H1 (cell line): ENCODE measurements around the gene ATXN2. TPM values are rescaled to one million over a fixed set of nuclear protein-coding genes. Genes with fewer than 3 reads are reported as not detected.

ENCODE experiments used
- ASH2L ChIP-seq: fragments of 200-600, 300-600 bp; sonication (generic); IDR thresholded peaks from one replicate; pipeline ENCODE4 v1.7.1; 2017; ENCODE audit warnings: low read length
- CBX5 ChIP-seq: fragments of 300-800, 300-1000 bp; sonication (generic); IDR thresholded peaks from 2 replicates; pipeline ENCODE4 v1.7.1; 2016; ENCODE audit warnings: antibody characterized with exemption, low read length, low read depth
- CBX8 ChIP-seq: fragments of 300-800, 300-1000 bp; sonication (generic); IDR thresholded peaks from 2 replicates; pipeline ENCODE4 v1.7.1; 2016; ENCODE audit warnings: low read depth, low read length, borderline replicate concordance
- CHD2 ChIP-seq: IDR thresholded peaks from 2 replicates; pipeline ENCODE4 v1.6.1; 2012; ENCODE audit warnings: low read length, improper control_type of control experiment
- CREB1 ChIP-seq: IDR thresholded peaks from 2 replicates; pipeline ENCODE4 v1.6.1; 2012; ENCODE audit warnings: inconsistent platforms
- E2F6 ChIP-seq: IDR thresholded peaks from 2 replicates; pipeline ENCODE4 v1.6.1; 2012; ENCODE audit warnings: inconsistent platforms
- EGR1 ChIP-seq: IDR thresholded peaks from 2 replicates; pipeline ENCODE4 v1.6.1; 2011; ENCODE audit warnings: low read depth, low read length, borderline replicate concordance
- FOSL1 ChIP-seq: IDR thresholded peaks from 2 replicates; pipeline ENCODE4 v1.6.1; 2011; ENCODE audit warnings: mild to moderate bottlenecking, low read depth, low read length, moderate library complexity; ENCODE audit not compliant: insufficient read depth
- HDAC2 ChIP-seq, 2 experiments: fragments of 300-600 bp in 1 of 2; sonication (generic) in 1 of 2; IDR thresholded peaks; 2 replicates each; pipeline ENCODE4 v1.6.1; 2011 to 2012; ENCODE audit warnings: low read depth in 2 of 2, low read length in 2 of 2, mild to moderate bottlenecking in 2 of 2, moderate library complexity in 2 of 2, borderline replicate concordance in 1 of 2, inconsistent platforms in 1 of 2
- JUN ChIP-seq: IDR thresholded peaks from 2 replicates; pipeline ENCODE4 v1.6.1; 2011; ENCODE audit warnings: low read depth, mild to moderate bottlenecking, improper control_type of control experiment, low read length
- POU5F1 ChIP-seq: IDR thresholded peaks from 2 replicates; pipeline ENCODE4 v1.6.1; 2011; ENCODE audit warnings: low read depth, mild to moderate bottlenecking, low read length, moderate library complexity
- RFX5 ChIP-seq: IDR thresholded peaks from 2 replicates; pipeline ENCODE4 v1.6.1; 2011; ENCODE audit warnings: low read depth, low read length, improper control_type of control experiment, borderline replicate concordance
- RNF2 ChIP-seq: fragments of 200-900, 300-1000 bp; sonication (generic); IDR thresholded peaks from 2 replicates; pipeline ENCODE4 v1.7.1; 2016; ENCODE audit warnings: borderline replicate concordance, low read depth, mild to moderate bottlenecking, antibody characterized with exemption, low read length; ENCODE audit not compliant: poor library complexity, severe bottlenecking; ENCODE audit errors: missing control alignments
- RXRA ChIP-seq: IDR thresholded peaks from 2 replicates; pipeline ENCODE4 v1.6.1; 2011; ENCODE audit warnings: low read depth, mild to moderate bottlenecking, low read length, moderate library complexity; ENCODE audit not compliant: insufficient read depth
- SAP30 ChIP-seq: fragments of 300-600 bp; sonication (generic); IDR thresholded peaks from 2 replicates; pipeline ENCODE4 v1.7.1; 2012; ENCODE audit warnings: low read length, moderate library complexity, mild to moderate bottlenecking, inconsistent platforms; ENCODE audit not compliant: insufficient read depth, insufficient replicate concordance
- SRF ChIP-seq: IDR thresholded peaks from 2 replicates; pipeline ENCODE4 v1.6.1; 2011; ENCODE audit warnings: mild to moderate bottlenecking, low read depth, low read length, moderate library complexity
- TCF12 ChIP-seq: IDR thresholded peaks from 2 replicates; pipeline ENCODE4 v1.6.1; 2011; ENCODE audit warnings: low read depth, mild to moderate bottlenecking, low read length
- ZNF274 ChIP-seq: IDR thresholded peaks from 2 replicates; pipeline ENCODE4 v1.7.0; 2012; ENCODE audit warnings: low read length, borderline replicate concordance; ENCODE audit errors: extremely low read depth
- polyA plus RNA-seq, 7 experiments: library from polyadenylated mRNA; depleted of rRNA in 3 of 7; stranded (reverse) in 5 of 7; unstranded in 2 of 7; fragments of >200 nt in 5 of 7; fragments of 200-250 nt in 2 of 7; gene quantifications; 1 replicate in 5 of 7; 2 replicates in 1 of 7; 4 replicates in 1 of 7; pipeline versions ENCODE4 v1.2.1 to v1.2.3, GENCODE V29; 2011 to 2013; ENCODE audit warnings: missing spikeins in 2 of 7, mixed read lengths in 2 of 7
- total RNA-seq: library from RNA; stranded (reverse); fragmentation: NEBNext Ultra II Directional; extraction: Animal tissue kit (Norgen Biotek cat#: 25700); gene quantifications from 2 replicates; pipeline ENCODE4 v1.2.1, GENCODE V29; 2021
- TF ChIP-seq, protein P1 (sequence below), 3 experiments: IDR thresholded peaks; 1 replicate in 2 of 3; 2 replicates in 1 of 3; pipeline versions ENCODE4 v1.5.1 to v1.6.1; 2011; ENCODE audit warnings: low read length in 3 of 3, mild to moderate bottlenecking in 3 of 3, inconsistent platforms in 2 of 3, low read depth in 1 of 3, moderate library complexity in 1 of 3; ENCODE audit not compliant: insufficient read depth in 1 of 3; ENCODE audit errors: control extremely low read depth in 1 of 3
- TF ChIP-seq, protein P2 (sequence below): IDR thresholded peaks from 2 replicates; pipeline ENCODE4 v1.6.1; 2012; ENCODE audit warnings: inconsistent platforms

Gene ATXN2
- total and polyA plus RNA-seq, 2 of the 8 experiments (the other 6 are each of a cell fraction or from before 2014, with no cell fraction given), result 46.6 to 80.7 TPM

GRCh38 chr12:111599453-111600204 lies 514 bp upstream of the ATXN2 start (continued):
- TF ChIP-seq HDAC2 (IDR thresholded peaks at IDR 0.05; ENCODE audit: borderline replicate concordance in 1 of 2, low read depth in 2 of 2, low read length in 2 of 2), result 0 out of 4 replicates have a peak, but pooled peaks of 1 of the 2 experiments have one; percentile 67
- TF ChIP-seq ASH2L, result peak; percentile 92
- TF ChIP-seq SAP30, result no peak
- TF ChIP-seq RFX5, result no peak
- no peak for TF ChIP-seq EGR1
- no peak for TF ChIP-seq CBX5
- TF ChIP-seq CHD2, result peak; percentile 78; the same call in 1 of the 2 replicates
- TF ChIP-seq, protein P1, sequence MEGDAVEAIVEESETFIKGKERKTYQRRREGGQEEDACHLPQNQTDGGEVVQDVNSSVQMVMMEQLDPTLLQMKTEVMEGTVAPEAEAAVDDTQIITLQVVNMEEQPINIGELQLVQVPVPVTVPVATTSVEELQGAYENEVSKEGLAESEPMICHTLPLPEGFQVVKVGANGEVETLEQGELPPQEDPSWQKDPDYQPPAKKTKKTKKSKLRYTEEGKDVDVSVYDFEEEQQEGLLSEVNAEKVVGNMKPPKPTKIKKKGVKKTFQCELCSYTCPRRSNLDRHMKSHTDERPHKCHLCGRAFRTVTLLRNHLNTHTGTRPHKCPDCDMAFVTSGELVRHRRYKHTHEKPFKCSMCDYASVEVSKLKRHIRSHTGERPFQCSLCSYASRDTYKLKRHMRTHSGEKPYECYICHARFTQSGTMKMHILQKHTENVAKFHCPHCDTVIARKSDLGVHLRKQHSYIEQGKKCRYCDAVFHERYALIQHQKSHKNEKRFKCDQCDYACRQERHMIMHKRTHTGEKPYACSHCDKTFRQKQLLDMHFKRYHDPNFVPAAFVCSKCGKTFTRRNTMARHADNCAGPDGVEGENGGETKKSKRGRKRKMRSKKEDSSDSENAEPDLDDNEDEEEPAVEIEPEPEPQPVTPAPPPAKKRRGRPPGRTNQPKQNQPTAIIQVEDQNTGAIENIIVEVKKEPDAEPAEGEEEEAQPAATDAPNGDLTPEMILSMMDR (IDR thresholded peaks at IDR 0.05; ENCODE audit: control extremely low read depth in 1 of 3, insufficient read depth in 1 of 3, low read depth in 1 of 3, low read length in 3 of 3), result no peak
- no peak for TF ChIP-seq SRF
- TF ChIP-seq POU5F1, result no peak
- TF ChIP-seq ZNF274, result no peak
- peak; percentile 20 for TF ChIP-seq CREB1
- TF ChIP-seq RNF2, result no peak
- TF ChIP-seq, protein P2, sequence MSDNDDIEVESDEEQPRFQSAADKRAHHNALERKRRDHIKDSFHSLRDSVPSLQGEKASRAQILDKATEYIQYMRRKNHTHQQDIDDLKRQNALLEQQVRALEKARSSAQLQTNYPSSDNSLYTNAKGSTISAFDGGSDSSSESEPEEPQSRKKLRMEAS, result peak; percentile 91
- TF ChIP-seq RXRA, result no peak
- TF ChIP-seq TCF12, result no peak
- TF ChIP-seq CBX8, result no peak
- no peak for TF ChIP-seq FOSL1
- no peak for TF ChIP-seq JUN
- peak; percentile 70 for TF ChIP-seq E2F6
